Measurements from ENCODE around the gene DUSP22.

The DUSP22 gene

DNA sequence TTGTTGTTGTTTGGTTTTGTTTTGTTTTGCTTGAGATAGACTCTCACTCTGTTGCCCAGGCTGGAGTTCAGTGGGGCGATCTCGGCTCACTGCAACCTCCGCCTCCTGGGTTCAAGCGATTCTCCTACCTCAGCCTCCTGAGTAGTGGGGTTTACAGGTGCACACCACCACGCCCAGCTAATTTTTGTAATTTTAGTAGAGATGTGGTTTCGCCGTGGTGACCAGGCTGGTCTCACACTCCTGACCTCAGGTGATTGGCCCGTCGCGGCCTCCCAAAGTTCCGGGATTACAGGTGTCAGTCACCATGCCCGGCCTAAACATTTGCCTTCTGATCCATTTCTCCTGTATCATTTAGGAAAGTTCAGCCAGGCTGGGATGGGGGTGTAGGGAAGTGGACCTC lies 17.7 kb downstream of the DUSP22 start:
- no peak overlapping the region for H3K27ac ChIP-seq (ENCODE audit: low read depth, low read length)
- no peak overlapping the region for H4K91ac ChIP-seq (ENCODE audit: low read depth, low read length)
- H3K9ac ChIP-seq (ENCODE audit: low read length): no peak overlapping the region
- H2BK5ac ChIP-seq (ENCODE audit: low read depth, low read length, poor library complexity): no peak overlapping the region
- H3K36me3 ChIP-seq (ENCODE audit: control insufficient read depth in 1 of 2, insufficient read depth in 2 of 2, low read length in 2 of 2): peaks cover 0 to 2% of the 10 kb centered on the region in 2 experiments
- H3K27me3 ChIP-seq (ENCODE audit: insufficient read depth, low read length): no peaks in the 10 kb centered on the region
- H4K8ac ChIP-seq (ENCODE audit: low read depth, low read length): no peak overlapping the region
- no peak for DNase-seq
- no peak overlapping the region for H2AK5ac ChIP-seq (ENCODE audit: low read length)
- no peaks in the 10 kb centered on the region for H3K4me1 ChIP-seq (ENCODE audit: control insufficient read depth in 1 of 2, insufficient read depth in 2 of 2, low read length in 2 of 2)
- peaks cover 31% of the 10 kb centered on the region for H3K9me3 ChIP-seq (ENCODE audit: insufficient read depth, low read depth, low read length)
- H3K79me1 ChIP-seq (ENCODE audit: low read length): no peaks in the 10 kb centered on the region
- no peak overlapping the region for H2BK120ac ChIP-seq (ENCODE audit: insufficient read depth, low read length, poor library complexity)
- WGBS (ENCODE audit: extremely low coverage, insufficient coverage, insufficient read length): no CpG with 5 or more reads among the region's 12 CpGs
- no peaks in the 10 kb centered on the region for H3K79me2 ChIP-seq (ENCODE audit: control insufficient read depth, insufficient read depth, low read length, poor library complexity)
- H3K23ac ChIP-seq (ENCODE audit: low read length): no peak overlapping the region
- H2BK12ac ChIP-seq (ENCODE audit: low read length): no peak overlapping the region
- H3K18ac ChIP-seq (ENCODE audit: low read length): no peak overlapping the region
- no peak overlapping the region for H3K4me3 ChIP-seq (ENCODE audit: low read depth, low read length)
- H2AFZ ChIP-seq (ENCODE audit: insufficient read depth, low read length, poor library complexity): no peak overlapping the region
- H3K4ac ChIP-seq (ENCODE audit: low read depth, low read length): no peak overlapping the region
- H3K4me2 ChIP-seq (ENCODE audit: low read length): no peak overlapping the region
- H3K14ac ChIP-seq (ENCODE audit: low read length): no peak overlapping the region
- H4K12ac ChIP-seq (ENCODE audit: low read depth, low read length): no peak overlapping the region

- Histone ChIP-seq H3K27ac (ENCODE audit: low read depth, low read length) (no peak overlapping the region), H3K79me2 (ENCODE audit: control insufficient read depth, insufficient read depth, low read length, poor library complexity) (no peaks in the 10 kb centered on the region)
- no CpG with 5 or more reads among the region's 2 CpGs for WGBS (ENCODE audit: extremely low coverage, insufficient coverage, insufficient read length)
Measured at GRCh38 chr6:310671-311070, 18.4 kb downstream of the DUSP22 start.

DNA sequence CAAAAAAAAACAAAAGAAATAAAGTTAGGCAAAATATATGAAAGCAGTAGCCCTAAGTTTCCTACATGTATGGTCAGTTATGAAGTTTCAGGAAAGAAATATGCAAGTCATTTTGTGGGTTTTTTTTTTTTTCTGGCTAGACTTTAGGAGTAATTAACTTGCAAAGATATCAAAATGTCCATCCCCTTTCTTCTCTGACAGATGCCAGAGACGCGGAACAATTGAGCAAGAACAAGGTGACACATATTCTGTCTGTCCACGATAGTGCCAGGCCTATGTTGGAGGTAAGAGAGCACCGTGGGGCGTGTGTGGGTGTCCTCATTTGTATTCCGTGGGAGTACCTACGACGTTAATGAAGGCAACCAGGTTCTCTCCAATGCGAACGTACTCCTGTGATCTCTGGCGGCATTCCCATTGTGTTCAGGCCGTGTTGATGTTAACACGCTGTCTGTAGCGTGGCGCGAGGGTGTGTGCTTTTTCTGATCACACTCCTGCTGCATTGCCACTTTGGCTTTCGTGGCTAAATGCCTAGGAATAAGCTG lies 19.5 kb downstream of the DUSP22 start:
- Histone ChIP-seq H4K91ac (ENCODE audit: low read depth, low read length) (no peak overlapping the region), H3K9ac (ENCODE audit: low read length) (no peak overlapping the region), H4K12ac (ENCODE audit: low read depth, low read length) (no peak overlapping the region), H2BK120ac (ENCODE audit: insufficient read depth, low read length, poor library complexity) (no peak overlapping the region), H3K27me3 (ENCODE audit: insufficient read depth, low read length) (no peaks in the 10 kb centered on the region), H3K79me1 (ENCODE audit: low read length) (no peaks in the 10 kb centered on the region), H3K4me1 (ENCODE audit: control insufficient read depth in 1 of 2, insufficient read depth in 2 of 2, low read length in 2 of 2) (no peaks in the 10 kb centered on the region), H3K79me2 (ENCODE audit: control insufficient read depth, insufficient read depth, low read length, poor library complexity) (no peaks in the 10 kb centered on the region), H2BK5ac (ENCODE audit: low read depth, low read length, poor library complexity) (no peak overlapping the region), H3K18ac (ENCODE audit: low read length) (no peak overlapping the region), H3K36me3 (ENCODE audit: control insufficient read depth in 1 of 2, insufficient read depth in 2 of 2, low read length in 2 of 2) (peaks cover 0 to 2% of the 10 kb centered on the region in 2 experiments), H3K23ac (ENCODE audit: low read length) (no peak overlapping the region), H3K9me3 (ENCODE audit: insufficient read depth, low read depth, low read length) (peaks cover 28% of the 10 kb centered on the region), H3K14ac (ENCODE audit: low read length) (no peak overlapping the region), H2AK5ac (ENCODE audit: low read length) (no peak overlapping the region), H3K4me2 (ENCODE audit: low read length) (no peak overlapping the region), H2AFZ (ENCODE audit: insufficient read depth, low read length, poor library complexity) (no peak overlapping the region), H2BK12ac (ENCODE audit: low read length) (no peak overlapping the region), H3K4me3 (ENCODE audit: low read depth, low read length) (no peak overlapping the region), H4K8ac (ENCODE audit: low read depth, low read length) (no peak overlapping the region), H3K27ac (ENCODE audit: low read depth, low read length) (no peak overlapping the region), H3K4ac (ENCODE audit: low read depth, low read length) (no peak overlapping the region)
- WGBS (ENCODE audit: extremely low coverage, insufficient coverage, insufficient read length): no CpG with 5 or more reads among the region's 17 CpGs
- peak in 1 of 2 donors; percentile 21 for DNase-seq

More at GRCh38 chr6:310671-311070, 18.4 kb downstream of the DUSP22 start:
- no peak for DNase-seq
- Histone ChIP-seq H3K36me3 (ENCODE audit: control insufficient read depth in 1 of 2, insufficient read depth in 2 of 2, low read length in 2 of 2) (no peaks in the 10 kb centered on the region), H3K4me3 (ENCODE audit: low read depth, low read length) (no peak overlapping the region), H3K9ac (ENCODE audit: low read length) (no peak overlapping the region), H3K4me1 (ENCODE audit: control insufficient read depth in 1 of 2, insufficient read depth in 2 of 2, low read length in 2 of 2) (no peaks in the 10 kb centered on the region), H4K91ac (ENCODE audit: low read depth, low read length) (no peak overlapping the region), H3K14ac (ENCODE audit: low read length) (no peak overlapping the region), H2BK5ac (ENCODE audit: low read depth, low read length, poor library complexity) (no peak overlapping the region), H3K4me2 (ENCODE audit: low read length) (no peak overlapping the region), H3K9me3 (ENCODE audit: insufficient read depth, low read depth, low read length) (peaks cover 29% of the 10 kb centered on the region), H4K12ac (ENCODE audit: low read depth, low read length) (no peak overlapping the region), H4K8ac (ENCODE audit: low read depth, low read length) (no peak overlapping the region), H2AFZ (ENCODE audit: insufficient read depth, low read length, poor library complexity) (no peak overlapping the region), H3K79me1 (ENCODE audit: low read length) (no peaks in the 10 kb centered on the region), H3K23ac (ENCODE audit: low read length) (no peak overlapping the region), H3K4ac (ENCODE audit: low read depth, low read length) (no peak overlapping the region), H3K18ac (ENCODE audit: low read length) (no peak overlapping the region), H3K27me3 (ENCODE audit: insufficient read depth, low read length) (no peaks in the 10 kb centered on the region), H2BK12ac (ENCODE audit: low read length) (no peak overlapping the region), H2AK5ac (ENCODE audit: low read length) (no peak overlapping the region), H2BK120ac (ENCODE audit: insufficient read depth, low read length, poor library complexity) (no peak overlapping the region)

DNA sequence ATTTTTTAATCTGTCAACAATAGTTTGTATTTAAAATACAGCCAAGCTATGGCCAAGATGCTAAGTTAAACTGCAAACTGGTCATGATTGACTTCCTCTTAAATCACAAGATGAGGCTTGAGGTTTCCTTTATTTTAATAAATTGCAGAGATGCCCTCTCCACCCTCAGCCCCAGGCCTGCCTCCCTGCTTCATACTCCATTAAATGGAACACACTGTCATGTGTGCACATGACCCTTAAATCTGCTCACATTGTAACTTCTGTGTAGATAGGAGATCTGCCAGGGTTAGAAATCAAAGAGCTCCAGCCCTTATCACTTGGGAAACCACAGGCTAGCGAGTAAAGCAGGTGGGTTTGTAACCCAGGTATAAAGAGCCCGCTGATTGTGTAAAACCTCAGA lies 20.8 kb downstream of the DUSP22 start:
- H2BK120ac ChIP-seq (ENCODE audit: insufficient read depth, low read length, poor library complexity): no peak overlapping the region
- no CpG with 5 or more reads among the region's 2 CpGs for WGBS (ENCODE audit: extremely low coverage, insufficient coverage, insufficient read length)
- no peak overlapping the region for H3K23ac ChIP-seq (ENCODE audit: low read length)
- H3K4me2 ChIP-seq (ENCODE audit: low read length): no peak overlapping the region
- peaks cover 0 to 2% of the 10 kb centered on the region in 2 experiments for H3K36me3 ChIP-seq (ENCODE audit: control insufficient read depth in 1 of 2, insufficient read depth in 2 of 2, low read length in 2 of 2)
- no peak overlapping the region for H4K12ac ChIP-seq (ENCODE audit: low read depth, low read length)
- no peak overlapping the region for H2AK5ac ChIP-seq (ENCODE audit: low read length)
- H3K9me3 ChIP-seq (ENCODE audit: insufficient read depth, low read depth, low read length): peaks cover 25% of the 10 kb centered on the region
- H3K18ac ChIP-seq (ENCODE audit: low read length): no peak overlapping the region
- H3K27ac ChIP-seq (ENCODE audit: low read depth, low read length): no peak overlapping the region
- H3K79me2 ChIP-seq (ENCODE audit: control insufficient read depth, insufficient read depth, low read length, poor library complexity): no peaks in the 10 kb centered on the region
- H3K14ac ChIP-seq (ENCODE audit: low read length): no peak overlapping the region
- H2BK12ac ChIP-seq (ENCODE audit: low read length): no peak overlapping the region
- no peak overlapping the region for H2AFZ ChIP-seq (ENCODE audit: insufficient read depth, low read length, poor library complexity)
- no peak overlapping the region for H3K4me3 ChIP-seq (ENCODE audit: low read depth, low read length)
- H3K4ac ChIP-seq (ENCODE audit: low read depth, low read length): no peak overlapping the region
- H4K91ac ChIP-seq (ENCODE audit: low read depth, low read length): no peak overlapping the region
- no peaks in the 10 kb centered on the region for H3K4me1 ChIP-seq (ENCODE audit: control insufficient read depth in 1 of 2, insufficient read depth in 2 of 2, low read length in 2 of 2)
- H3K27me3 ChIP-seq (ENCODE audit: insufficient read depth, low read length): no peaks in the 10 kb centered on the region
- no peak overlapping the region for H4K8ac ChIP-seq (ENCODE audit: low read depth, low read length)
- no peak overlapping the region for H2BK5ac ChIP-seq (ENCODE audit: low read depth, low read length, poor library complexity)
- H3K9ac ChIP-seq (ENCODE audit: low read length): no peak overlapping the region
- no peaks in the 10 kb centered on the region for H3K79me1 ChIP-seq (ENCODE audit: low read length)
- no peak for DNase-seq
